OCI-LY7 (cell line): ENCODE measurements around the gene TNNI3K.

Experiments used
- EZH2phosphoT487 ChIP-seq: fragments of 200-600 bp; sonication (generic); IDR thresholded peaks from 2 replicates; pipeline ENCODE4 v1.6.1; 2018; ENCODE audit warnings: low read depth, borderline replicate concordance, mild to moderate bottlenecking, mixed run types, antibody characterized with exemption, low read length, moderate library complexity, mixed read lengths
- TF ChIP-seq, protein P1 (sequence below): fragments of 200-600 bp; sonication (generic); conservative IDR thresholded peaks from 2 replicates; pipeline ENCODE4 v1.5.1; 2014; ENCODE audit warnings: mild to moderate bottlenecking, antibody characterized with exemption, low read length, moderate library complexity, mixed read lengths

DNA sequence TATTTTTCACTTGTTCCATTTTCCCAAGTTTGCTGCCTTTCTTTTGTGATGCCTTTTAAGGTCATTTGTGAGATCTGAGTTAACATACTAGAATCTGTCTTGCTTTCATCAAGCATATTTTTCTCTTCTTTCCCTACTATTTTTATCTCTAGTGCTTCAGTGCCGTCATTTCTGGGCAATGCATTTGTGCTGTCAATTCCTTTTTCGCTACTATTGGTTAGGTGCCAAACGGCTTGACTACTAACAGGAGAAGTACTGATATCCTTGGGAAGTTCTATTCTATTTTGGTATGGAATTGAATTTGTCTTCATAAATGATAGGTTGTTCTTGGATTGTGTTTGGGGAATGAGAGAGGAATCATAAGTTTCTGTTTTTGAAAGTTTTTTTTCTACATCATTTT is 235.1 kb downstream of the TNNI3K start:
- TF ChIP-seq, protein P1, sequence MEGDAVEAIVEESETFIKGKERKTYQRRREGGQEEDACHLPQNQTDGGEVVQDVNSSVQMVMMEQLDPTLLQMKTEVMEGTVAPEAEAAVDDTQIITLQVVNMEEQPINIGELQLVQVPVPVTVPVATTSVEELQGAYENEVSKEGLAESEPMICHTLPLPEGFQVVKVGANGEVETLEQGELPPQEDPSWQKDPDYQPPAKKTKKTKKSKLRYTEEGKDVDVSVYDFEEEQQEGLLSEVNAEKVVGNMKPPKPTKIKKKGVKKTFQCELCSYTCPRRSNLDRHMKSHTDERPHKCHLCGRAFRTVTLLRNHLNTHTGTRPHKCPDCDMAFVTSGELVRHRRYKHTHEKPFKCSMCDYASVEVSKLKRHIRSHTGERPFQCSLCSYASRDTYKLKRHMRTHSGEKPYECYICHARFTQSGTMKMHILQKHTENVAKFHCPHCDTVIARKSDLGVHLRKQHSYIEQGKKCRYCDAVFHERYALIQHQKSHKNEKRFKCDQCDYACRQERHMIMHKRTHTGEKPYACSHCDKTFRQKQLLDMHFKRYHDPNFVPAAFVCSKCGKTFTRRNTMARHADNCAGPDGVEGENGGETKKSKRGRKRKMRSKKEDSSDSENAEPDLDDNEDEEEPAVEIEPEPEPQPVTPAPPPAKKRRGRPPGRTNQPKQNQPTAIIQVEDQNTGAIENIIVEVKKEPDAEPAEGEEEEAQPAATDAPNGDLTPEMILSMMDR: no peak
- no peak for TF ChIP-seq EZH2phosphoT487
